Muscle layer of duodenum (tissue), 2 donors: Measurements from ENCODE around the gene HOXD8.

ENCODE experiments used
- H3K27ac ChIP-seq: one replicate; pipeline ENCODE4 v1.7.0; 2013; ENCODE audit warnings: mild to moderate bottlenecking, low read length
- H3K27me3 ChIP-seq: one replicate; pipeline ENCODE4 v1.7.0; 2013; ENCODE audit warnings: low read depth, mild to moderate bottlenecking, control low read depth, low read length
- H3K36me3 ChIP-seq, 2 donors: one replicate each; pipeline ENCODE4 v1.7.0; 2013; ENCODE audit warnings: low read length in 2 of 2, control low read depth in 1 of 2, mild to moderate bottlenecking in 1 of 2; ENCODE audit not compliant: insufficient read depth in 2 of 2, control insufficient read depth in 1 of 2
- H3K4me1 ChIP-seq, 2 donors: one replicate each; pipeline ENCODE4 v1.7.0; 2013; ENCODE audit warnings: low read length in 2 of 2, mild to moderate bottlenecking in 2 of 2, control low read depth in 1 of 2, moderate library complexity in 1 of 2; ENCODE audit not compliant: insufficient read depth in 2 of 2, control insufficient read depth in 1 of 2
- H3K4me3 ChIP-seq, 2 donors: one replicate each; pipeline ENCODE4 v1.7.0; 2013; ENCODE audit warnings: low read length in 2 of 2, low read depth in 1 of 2, mild to moderate bottlenecking in 1 of 2
- H3K9me3 ChIP-seq, 2 donors: one replicate each; pipeline ENCODE4 v1.7.0; 2013; ENCODE audit warnings: low read length in 2 of 2, control low read depth in 1 of 2, mild to moderate bottlenecking in 1 of 2; ENCODE audit not compliant: control insufficient read depth in 1 of 2
- donor health status: healthy.

Gene HOXD8

GRCh38 chr2:176128982-176129796 lies at the start of gene HOXD8:
Gene HOXD8, plus strand, starts transcription at chr2:176129705. Its CDS starts 662 bp downstream, at chr2:176130367.
- Histone ChIP-seq H3K27ac (no peak within 1 kb of the TSS), H3K27me3 (peaks cover 82% of the 10 kb centered on the region), H3K36me3 (no peaks in the 10 kb centered on the region), H3K4me3 (peak within 1 kb of the TSS; percentile 37 to 63), H3K4me1 (peaks cover 0 to 17% of the 10 kb centered on the region in 2 donors), H3K9me3 (no peaks in the 10 kb centered on the region)

DNA sequence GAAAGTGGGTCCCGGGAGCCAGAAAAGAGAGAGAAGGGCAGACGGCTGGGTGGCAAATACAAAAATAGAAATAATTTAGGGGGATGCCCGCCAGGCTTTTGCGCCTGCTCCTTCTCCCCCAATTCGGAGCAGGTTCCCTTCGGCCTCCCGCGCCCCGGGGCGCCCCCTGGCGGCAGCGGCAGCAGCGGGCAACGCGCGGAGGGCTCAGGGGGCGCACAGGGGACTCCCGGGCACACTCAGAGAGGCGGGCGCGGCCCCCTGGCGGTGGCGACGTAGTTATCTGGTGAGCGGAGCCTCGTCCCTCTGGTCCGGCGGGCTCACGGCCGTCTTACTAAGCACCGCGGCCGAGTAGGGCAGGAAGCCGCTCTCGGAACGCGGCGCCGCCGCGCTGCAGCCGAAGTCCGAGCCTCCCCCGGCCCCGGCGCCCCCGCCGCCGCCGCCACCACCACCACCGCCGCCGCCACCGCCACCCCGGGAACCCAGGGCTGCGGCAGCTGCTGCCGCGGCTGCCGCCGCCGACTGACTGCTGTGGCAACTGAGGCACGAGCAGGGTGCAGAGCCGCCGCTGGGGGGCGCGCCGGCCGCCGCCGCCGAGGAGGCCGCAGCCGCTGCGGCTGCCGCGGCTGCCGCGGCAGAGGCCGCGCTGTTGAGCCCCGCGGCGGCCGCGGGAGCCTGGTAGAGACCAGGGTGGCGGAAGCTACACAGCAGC lies 49.5 kb upstream of the HOXD8 start:
- Histone ChIP-seq H3K27ac (no peak overlapping the region), H3K4me1 (peaks cover 3 to 36% of the 10 kb centered on the region in 2 donors), H3K4me3 (peak overlapping the region in 1 of 2 donors; percentile 43), H3K36me3 (no peaks in the 10 kb centered on the region), H3K27me3 (peaks cover 85% of the 10 kb centered on the region), H3K9me3 (peaks cover 0 to 5% of the 10 kb centered on the region in 2 donors)

- no peak overlapping the region for H3K4me3 ChIP-seq
These were observed 48.7 kb upstream of the HOXD8 start for GRCh38 chr2:176080540-176081375.

DNA sequence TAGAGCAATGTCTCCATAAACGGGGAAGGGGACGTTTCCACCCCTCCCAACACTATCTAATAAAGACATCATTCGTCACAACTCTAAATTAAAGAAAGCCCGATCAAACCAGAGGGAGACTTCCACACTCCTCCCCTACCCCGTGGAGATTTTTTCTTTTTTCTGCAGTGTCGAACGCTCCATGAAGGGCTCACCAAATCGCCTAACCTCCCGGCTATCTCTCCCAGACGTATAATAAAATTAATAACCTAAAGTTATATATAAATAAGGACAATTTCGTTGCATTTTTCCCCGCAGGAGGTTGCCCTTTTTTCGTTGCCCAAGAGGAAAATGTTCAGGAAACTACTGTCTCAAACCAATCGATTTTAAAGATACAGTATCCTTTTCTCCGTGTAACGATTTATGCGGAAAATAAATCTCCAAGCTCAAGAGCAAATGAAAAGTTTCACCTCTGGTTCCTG lies 48.1 kb upstream of the HOXD8 start:
- H3K27me3 ChIP-seq, result peaks cover 88% of the 10 kb centered on the region
- H3K4me3 ChIP-seq, result no peak overlapping the region
- no peaks in the 10 kb centered on the region for H3K36me3 ChIP-seq
- H3K9me3 ChIP-seq, result peaks cover 0 to 5% of the 10 kb centered on the region in 2 donors
- no peak overlapping the region for H3K27ac ChIP-seq
- H3K4me1 ChIP-seq, result peaks cover 3 to 50% of the 10 kb centered on the region in 2 donors

More at GRCh38 chr2:176080540-176081375, 48.7 kb upstream of the HOXD8 start:
- peaks cover 86% of the 10 kb centered on the region for H3K27me3 ChIP-seq
- H3K27ac ChIP-seq, result no peak overlapping the region
- peaks cover 3 to 44% of the 10 kb centered on the region in 2 donors for H3K4me1 ChIP-seq
- H3K9me3 ChIP-seq, result peaks cover 0 to 5% of the 10 kb centered on the region in 2 donors
- H3K36me3 ChIP-seq, result no peaks in the 10 kb centered on the region

DNA sequence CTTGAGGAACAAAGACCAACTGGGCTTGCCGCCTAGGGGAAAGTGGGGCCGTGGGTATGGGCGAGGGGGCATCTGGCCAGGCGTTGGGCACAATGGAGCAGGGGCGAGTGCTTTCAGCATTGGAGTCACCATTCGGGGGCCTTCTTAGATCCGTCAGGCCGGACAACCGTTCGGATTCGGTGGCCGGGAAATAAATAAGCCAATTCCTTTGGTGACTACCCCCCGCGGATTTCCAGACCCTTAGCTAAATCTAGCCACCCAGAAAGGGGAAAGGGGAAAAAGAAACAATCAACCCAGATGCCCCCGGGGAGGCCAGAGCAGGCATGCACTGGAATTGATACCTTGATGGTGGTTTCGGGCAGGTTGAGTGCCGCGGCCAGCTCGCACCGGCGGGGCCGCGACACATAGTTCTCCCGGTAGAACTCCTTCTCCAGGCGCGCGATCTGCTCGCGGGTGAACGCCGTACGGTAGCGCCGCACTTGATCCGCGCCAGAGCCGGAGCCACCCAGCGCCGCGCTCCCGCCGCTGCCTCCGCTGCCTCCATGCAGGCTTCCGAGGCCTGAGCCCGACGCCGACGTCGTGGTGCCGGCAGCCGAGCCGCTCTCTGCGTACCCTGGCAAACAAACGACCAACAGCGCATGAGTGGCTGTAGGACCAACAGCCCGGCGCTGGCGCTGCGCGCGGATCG lies 47.5 kb upstream of the HOXD8 start:
- Histone ChIP-seq H3K4me1 (peaks cover 3 to 52% of the 10 kb centered on the region in 2 donors), H3K9me3 (peaks cover 0 to 5% of the 10 kb centered on the region in 2 donors), H3K4me3 (no peak overlapping the region), H3K27me3 (peaks cover 89% of the 10 kb centered on the region), H3K36me3 (no peaks in the 10 kb centered on the region), H3K27ac (no peak overlapping the region)

DNA sequence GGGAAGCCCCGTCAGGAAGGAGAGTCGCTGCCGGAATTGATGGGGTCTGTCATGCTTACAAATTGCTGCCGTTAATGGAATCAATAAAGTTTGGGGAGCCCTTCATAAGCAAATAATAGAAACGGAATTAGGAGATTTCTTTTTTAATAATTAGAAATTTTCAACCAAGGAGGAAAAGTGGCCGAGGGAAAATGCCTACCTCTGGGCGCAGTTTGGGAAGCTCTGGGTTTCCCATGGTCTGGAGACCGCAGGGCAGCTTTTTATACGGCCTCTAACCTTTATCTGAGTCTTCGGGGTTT lies 47.0 kb upstream of the HOXD8 start:
- H3K27me3 ChIP-seq, result peaks cover 89% of the 10 kb centered on the region
- no peaks in the 10 kb centered on the region for H3K36me3 ChIP-seq
- H3K4me1 ChIP-seq, result peaks cover 3 to 52% of the 10 kb centered on the region in 2 donors
- no peak overlapping the region for H3K27ac ChIP-seq
- H3K9me3 ChIP-seq, result peaks cover 0 to 5% of the 10 kb centered on the region in 2 donors
- H3K4me3 ChIP-seq, result no peak overlapping the region

DNA sequence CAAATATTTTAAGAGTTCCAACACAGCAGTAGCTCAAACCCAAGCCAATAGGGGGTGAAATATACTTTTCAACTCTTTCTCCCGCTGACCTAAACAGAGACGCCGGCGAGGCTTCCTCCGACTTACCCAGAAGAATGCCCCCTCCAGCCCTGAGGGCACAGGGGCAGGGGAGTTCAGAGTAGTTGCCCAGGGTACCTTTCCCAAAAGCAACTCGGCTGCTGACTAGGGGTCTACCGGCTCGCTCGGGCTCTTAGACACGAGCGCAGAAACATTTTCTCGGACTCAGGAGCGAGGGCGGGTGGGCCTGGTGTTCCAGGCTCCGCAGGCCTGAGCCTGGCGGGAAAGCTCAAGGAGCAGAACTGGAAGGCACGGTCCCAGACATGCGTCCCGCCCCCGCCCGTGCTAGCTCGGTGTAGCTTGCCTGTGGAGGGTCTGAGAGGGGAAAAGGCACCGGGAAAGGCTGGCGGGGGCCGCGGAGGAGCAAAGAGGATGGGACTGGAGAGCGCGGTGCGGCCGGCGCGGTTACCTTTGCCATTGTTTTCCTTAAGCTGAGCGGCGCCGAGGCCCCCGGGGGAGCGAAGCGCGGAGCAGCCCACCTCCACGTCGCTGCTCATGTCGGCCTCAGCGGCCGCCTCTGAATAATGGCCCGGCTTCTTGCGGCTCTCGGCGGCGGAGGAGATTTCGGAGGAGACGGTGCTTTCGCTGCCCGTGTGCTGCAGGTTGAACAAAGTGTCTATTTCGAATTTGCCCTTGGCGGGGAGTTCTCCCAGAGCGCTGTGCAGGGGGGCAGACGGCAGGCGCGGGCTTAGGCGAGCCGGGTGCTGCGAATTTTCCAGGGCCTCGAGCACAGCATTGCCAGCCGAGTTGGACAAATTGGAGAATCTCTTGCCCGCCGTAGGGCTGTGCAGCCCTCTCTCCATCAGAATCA lies 46.4 kb upstream of the HOXD8 start:
- Histone ChIP-seq H3K27ac (no peak overlapping the region), H3K4me1 (peaks cover 3 to 57% of the 10 kb centered on the region in 2 donors)

GRCh38 chr2:176083796-176084261 lies 45.7 kb upstream of the HOXD8 start, which contains the start of gene EVX2:
Gene EVX2, minus strand, starts transcription at chr2:176083962. Its CDS starts 186 bp downstream, at chr2:176083776.
- no peaks in the 10 kb centered on the region for H3K36me3 ChIP-seq
- peaks cover 3 to 63% of the 10 kb centered on the region in 2 donors for H3K4me1 ChIP-seq
- H3K27me3 ChIP-seq, result peaks cover 92% of the 10 kb centered on the region
- peaks cover 0 to under 1% of the 10 kb centered on the region in 2 donors for H3K9me3 ChIP-seq
- H3K27ac ChIP-seq, result no peak within 1 kb of the TSS
- H3K4me3 ChIP-seq, result no peak within 1 kb of the TSS

More for the DNA sequence above, 46.4 kb upstream of the HOXD8 start:
- Histone ChIP-seq H3K4me3 (no peak overlapping the region), H3K27me3 (peaks cover 92% of the 10 kb centered on the region), H3K9me3 (peaks cover 0 to 5% of the 10 kb centered on the region in 2 donors), H3K36me3 (no peaks in the 10 kb centered on the region)

- no peaks in the 10 kb centered on the region for H3K36me3 ChIP-seq
- no peak overlapping the region for H3K4me3 ChIP-seq
- peaks cover 92% of the 10 kb centered on the region for H3K27me3 ChIP-seq
- peaks cover 0 to 55% of the 10 kb centered on the region in 2 donors for H3K4me1 ChIP-seq
- H3K9me3 ChIP-seq, result no peaks in the 10 kb centered on the region
- no peak overlapping the region for H3K27ac ChIP-seq
These were observed 44.8 kb upstream of the HOXD8 start for GRCh38 chr2:176084611-176085119.
